GM21390 (cell line): ENCODE data around the gene CDK14.

Experiments used
- ATAC-seq: cut with Tn5 transposase; IDR thresholded peaks from one replicate; pipeline ENCODE4 v1.9.1; 2021; ENCODE audit not compliant: unreplicated experiment

Gene CDK14

DNA sequence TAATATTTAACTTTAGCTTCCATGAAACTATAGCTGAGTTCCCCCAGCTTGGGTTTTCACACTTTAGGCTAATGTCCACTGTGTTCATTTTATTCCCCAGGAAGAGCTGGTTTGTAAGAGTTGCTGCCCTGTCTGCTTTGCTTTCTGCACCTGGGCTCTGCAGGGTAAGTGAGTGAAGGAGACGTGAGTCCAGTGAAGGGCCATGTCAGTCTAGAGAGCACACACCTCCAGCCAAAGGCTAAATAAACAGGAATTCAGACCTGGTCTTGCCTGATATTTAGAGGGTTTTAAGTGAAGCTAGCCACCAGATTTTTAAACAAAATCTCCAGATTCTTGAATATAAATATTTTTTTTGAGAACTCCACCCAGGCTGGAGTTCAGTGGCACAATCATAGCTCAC, 643.7 kb downstream of the CDK14 start:
- ATAC-seq, result no peak

DNA sequence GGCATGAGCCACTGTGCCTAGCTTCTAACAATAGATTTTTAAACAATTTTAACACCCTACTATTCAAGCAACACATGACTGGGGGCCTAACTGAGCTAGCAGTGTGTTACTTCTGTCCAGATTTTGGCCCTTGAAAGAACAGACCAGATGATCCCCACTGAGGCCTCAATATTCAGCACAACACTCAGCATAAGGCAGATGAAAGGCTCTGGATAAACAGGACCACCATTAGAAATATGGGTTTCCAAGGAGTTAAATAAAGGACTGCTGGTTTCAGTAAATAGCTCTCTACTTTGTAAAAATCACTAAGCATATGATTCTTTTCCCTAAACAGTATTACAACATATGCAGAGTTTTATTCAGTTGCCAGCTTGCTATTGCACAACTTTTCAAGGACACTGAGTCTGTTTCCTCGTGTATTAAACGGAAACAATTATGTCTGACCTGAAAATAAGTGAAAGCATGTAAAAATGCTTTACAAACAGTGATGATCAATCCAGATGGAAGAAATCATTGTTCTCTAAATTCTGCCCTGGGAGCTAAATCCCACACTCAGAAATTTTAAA, 644.3 kb downstream of the CDK14 start:
- ATAC-seq, result no peak

DNA sequence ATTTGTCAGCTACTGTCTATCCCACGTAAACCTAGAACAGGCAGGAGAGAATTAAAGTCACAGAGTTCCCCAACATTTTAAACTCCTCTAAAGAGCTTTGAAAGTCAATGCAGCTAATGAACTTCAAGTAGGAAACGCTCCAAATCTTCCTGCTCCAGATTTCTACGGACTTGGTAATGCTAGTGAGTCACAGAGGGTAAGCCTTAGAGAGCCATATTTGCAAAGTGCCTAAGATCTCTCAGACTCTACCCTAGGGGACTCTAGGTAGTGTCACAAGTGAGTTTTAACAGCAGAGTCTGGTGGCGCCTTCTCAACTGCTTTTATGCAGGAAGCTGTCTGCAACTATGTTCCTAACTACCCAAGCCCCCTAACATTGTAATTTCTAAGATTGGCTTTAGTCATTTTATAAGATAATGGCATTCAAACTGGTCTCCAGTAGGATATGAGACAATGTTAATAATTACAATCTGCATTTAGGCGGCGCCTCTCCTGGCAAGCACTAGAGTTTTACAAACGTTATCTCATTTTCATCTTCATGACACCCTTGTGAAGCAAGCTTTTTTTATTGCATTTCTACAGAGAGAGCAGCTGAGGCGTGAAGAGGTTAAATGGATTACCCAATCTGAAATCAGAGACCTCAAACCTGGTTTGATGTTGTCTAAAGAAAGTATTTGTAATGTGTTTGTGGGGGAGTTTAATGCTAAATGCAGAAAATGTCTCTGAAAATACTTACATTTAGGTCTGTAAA, 646.1 kb downstream of the CDK14 start:
- ATAC-seq, result no peak

DNA sequence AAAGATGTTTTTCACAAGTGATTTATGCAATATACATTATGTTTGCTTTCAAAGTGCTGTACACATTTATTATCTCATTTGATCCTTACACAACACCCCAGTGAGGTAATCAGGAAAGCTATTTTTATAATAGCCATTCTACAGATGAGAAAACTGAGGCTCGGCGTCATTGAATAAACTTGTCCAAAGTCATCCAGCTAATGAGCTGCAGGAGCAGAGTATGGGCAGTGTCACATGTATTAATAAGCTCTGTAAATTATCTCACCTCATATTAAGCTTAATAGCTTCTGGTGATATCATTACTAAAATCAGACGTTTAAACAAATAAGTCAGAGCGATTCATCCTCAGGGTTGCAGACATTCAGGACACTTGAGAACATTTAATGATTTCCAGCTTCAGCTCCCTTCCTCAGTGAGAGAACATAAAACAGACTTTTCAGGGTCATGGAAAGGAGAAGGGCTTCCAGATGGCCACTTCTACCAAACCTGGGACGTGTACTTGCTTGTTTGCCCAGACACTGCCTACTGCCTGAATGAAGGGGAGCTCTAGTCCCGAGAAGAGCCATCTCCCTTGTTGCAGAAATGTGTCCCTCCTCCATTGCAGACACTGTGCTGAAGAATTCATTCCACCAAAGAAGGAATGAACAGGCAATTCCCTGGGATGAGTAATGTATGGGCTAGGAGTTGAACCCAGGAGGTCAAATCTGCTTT, 647.6 kb downstream of the CDK14 start:
- no peak for ATAC-seq

DNA sequence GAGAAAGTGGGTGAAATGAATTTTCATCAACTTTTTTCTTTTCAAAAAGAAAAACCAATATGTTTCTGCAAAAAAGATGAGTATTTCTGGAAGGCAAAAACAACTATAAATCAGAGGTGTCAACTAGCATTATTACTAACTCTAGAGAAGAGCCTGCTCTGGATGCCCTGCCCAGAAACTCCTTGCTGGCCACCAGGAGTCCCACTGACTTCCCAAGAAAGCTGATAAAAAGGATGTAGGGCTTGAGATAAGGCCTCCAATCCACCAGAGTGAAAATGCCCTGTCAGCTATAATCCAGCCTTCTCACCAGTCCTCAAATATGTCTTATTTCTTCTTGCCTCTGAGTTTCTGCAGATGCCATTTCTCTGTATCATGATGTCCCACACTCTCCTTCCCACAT, 651.4 kb downstream of the CDK14 start:
- ATAC-seq, result no peak

DNA sequence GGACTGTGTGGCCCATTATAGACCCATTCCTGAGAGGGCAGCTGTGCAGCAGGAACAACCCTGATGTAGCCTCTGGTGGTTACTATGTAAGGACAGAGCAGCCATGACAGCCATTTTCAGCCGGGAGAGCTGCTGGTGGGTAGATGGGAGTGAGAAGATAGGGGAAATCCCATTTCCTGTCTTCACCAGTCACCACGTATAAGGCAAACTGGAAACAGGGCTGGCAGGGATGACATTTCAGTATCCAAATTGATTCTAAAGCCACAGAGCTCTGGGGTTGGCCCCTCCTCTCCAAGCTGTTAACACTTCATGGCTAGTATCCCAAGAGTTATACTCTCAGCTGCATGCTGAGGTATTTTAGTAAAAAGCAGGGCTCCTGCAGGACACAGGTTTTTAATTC, 652.9 kb downstream of the CDK14 start:
- ATAC-seq, result no peak

DNA sequence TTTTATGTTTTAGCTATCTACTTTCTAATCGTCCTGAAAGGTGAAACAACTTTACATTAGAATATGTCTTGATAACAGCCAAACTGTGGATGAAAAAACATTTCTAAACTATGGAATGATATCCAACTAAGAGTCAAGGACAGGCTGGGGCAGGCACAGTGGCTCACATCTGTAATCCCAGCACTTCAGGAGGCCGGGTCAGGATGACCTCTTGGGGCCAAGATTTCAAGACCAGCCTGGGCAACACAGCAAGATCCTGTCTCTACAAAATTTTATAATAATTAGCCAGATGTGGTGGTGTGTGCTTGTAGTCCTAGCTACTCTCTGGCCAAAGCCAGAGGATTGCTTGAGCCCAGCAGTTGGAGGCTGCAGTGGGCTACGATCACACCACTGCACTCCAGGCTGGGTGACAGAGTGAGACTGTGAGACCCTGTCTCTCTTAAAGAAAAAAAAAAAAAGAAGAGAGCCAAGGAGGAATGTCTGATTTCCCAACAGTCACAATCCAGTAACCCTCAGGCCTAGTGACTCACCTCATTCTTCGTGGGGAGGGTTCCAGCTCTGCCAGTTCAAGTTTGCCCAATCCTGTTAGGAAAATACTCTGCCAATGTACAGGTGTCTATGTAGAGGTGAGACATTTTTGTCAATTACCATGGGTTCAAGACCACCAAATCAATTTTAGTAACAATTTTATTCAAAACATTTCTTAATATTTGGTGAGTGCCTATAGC, 653.5 kb downstream of the CDK14 start:
- no peak for ATAC-seq

DNA sequence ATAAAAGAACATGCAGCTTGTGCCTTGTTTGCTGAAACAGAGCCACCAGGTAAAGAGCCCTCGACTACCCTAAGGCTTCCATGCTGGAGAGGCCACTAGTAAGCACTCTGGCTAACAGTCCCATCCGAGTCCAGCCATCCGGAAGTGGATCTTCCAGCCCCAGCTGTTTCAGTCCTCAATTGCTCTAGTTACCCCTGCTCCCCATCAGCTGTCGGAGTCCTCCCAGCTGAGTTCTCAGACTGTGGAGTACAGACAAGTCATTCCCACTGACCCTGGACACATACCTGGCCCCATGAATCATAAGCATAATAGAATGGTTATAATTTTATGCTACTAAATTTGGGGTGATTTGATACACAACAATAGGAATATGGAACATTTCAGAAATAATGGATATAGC, 654.6 kb downstream of the CDK14 start:
- no peak for ATAC-seq

DNA sequence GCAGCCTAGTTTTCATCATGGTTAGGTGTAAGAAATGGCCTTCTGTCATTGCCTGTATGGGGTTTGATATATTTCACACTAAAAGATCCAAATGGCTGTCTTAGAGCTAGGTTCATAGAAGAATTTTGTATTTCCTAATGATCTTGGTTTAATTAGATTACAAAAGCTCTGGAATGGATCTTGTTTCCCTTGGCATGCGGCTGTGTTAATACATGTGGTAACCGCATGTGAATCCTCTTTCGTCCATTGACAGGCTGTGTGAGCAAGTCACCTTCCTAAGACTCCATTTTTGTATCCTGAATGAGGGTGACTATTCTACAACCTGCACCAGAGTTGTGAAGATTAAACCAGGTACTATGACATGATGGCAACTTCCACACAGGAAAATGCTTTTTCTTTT, 655.8 kb downstream of the CDK14 start:
- ATAC-seq, result no peak
